ENCODE measurements around the gene TMEM127. TPM values are rescaled to one million over a fixed set of nuclear protein-coding genes. Genes with fewer than 3 reads are reported as not detected.

The TMEM127 gene, protein sequence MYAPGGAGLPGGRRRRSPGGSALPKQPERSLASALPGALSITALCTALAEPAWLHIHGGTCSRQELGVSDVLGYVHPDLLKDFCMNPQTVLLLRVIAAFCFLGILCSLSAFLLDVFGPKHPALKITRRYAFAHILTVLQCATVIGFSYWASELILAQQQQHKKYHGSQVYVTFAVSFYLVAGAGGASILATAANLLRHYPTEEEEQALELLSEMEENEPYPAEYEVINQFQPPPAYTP
- polyA plus RNA-seq (2012; ENCODE audit: insufficient read length, low read depth), result 33.5 TPM

DNA sequence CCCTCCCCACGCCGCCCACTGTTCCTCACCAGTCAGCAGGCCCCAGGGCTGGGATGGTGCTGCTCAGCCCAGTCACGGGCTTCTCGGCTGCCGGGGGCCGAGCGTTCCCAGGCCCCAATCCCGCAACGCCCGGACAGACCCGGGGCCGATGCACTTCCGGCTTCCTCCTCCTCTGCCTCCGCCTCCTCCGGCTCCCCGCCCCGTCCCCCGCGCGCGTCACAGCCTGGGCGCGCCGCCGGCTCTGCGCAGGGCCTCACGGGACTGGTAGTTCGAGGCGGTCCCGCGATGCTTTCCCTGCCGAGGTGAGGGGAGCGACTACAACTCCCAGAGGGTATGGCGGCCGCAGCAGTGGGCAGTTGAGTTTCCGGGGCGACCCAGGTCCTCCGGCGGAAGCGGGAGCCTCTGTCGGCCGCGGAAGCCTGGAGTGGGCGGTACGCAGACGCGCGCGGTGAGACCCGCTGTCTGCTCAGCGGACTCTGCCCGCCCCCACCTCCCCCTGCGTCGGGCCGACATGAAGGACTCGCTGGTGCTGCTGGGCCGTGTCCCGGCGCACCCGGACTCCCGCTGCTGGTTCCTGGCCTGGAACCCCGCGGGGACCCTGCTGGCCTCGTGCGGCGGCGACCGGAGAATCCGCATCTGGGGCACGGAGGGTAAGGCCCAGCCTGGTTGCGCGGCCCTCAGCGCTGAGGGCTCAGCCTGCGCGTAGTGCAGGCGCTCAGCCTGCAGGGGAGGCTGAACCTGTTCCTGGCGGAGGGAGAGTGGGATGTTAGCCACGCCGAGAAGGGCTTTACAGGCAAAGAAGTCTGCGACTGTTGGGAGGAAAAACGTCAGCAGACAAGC, at the start of gene TMEM127, which contains the start of gene CIAO1:
Gene TMEM127 (minus strand): TSS at position 158 of the 840 bp plus-strand sequence. CDS start 616 bp downstream, outside the sequence.
Gene CIAO1 (plus strand): TSS at position 386 of the 840 bp plus-strand sequence. CDS start 126 bp downstream, at position 512.
- TF ChIP-seq TAF1 (IDR thresholded peaks at IDR 0.05; ENCODE audit: borderline replicate concordance, insufficient read depth, low read length) (peak; percentile 69; the same call in 1 of the 2 replicates), FOXP2 (optimal IDR thresholded peaks at IDR 0.05; ENCODE audit: borderline replicate concordance, extremely low read depth, extremely low read length, insufficient read depth) (no peak), SIN3A (IDR thresholded peaks at IDR 0.05; ENCODE audit: borderline replicate concordance, insufficient read depth, low read length) (0 out of 2 replicates have a peak, but pooled peaks have one; percentile 15), POLR2AphosphoS5 (IDR thresholded peaks at IDR 0.05; ENCODE audit: low read depth, low read length) (peak; percentile 83)
- TF ChIP-seq, protein P1, sequence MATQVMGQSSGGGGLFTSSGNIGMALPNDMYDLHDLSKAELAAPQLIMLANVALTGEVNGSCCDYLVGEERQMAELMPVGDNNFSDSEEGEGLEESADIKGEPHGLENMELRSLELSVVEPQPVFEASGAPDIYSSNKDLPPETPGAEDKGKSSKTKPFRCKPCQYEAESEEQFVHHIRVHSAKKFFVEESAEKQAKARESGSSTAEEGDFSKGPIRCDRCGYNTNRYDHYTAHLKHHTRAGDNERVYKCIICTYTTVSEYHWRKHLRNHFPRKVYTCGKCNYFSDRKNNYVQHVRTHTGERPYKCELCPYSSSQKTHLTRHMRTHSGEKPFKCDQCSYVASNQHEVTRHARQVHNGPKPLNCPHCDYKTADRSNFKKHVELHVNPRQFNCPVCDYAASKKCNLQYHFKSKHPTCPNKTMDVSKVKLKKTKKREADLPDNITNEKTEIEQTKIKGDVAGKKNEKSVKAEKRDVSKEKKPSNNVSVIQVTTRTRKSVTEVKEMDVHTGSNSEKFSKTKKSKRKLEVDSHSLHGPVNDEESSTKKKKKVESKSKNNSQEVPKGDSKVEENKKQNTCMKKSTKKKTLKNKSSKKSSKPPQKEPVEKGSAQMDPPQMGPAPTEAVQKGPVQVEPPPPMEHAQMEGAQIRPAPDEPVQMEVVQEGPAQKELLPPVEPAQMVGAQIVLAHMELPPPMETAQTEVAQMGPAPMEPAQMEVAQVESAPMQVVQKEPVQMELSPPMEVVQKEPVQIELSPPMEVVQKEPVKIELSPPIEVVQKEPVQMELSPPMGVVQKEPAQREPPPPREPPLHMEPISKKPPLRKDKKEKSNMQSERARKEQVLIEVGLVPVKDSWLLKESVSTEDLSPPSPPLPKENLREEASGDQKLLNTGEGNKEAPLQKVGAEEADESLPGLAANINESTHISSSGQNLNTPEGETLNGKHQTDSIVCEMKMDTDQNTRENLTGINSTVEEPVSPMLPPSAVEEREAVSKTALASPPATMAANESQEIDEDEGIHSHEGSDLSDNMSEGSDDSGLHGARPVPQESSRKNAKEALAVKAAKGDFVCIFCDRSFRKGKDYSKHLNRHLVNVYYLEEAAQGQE (IDR thresholded peaks at IDR 0.05; ENCODE audit: insufficient read depth in 1 of 2, low read depth in 2 of 2, low read length in 2 of 2), result no peak

DNA sequence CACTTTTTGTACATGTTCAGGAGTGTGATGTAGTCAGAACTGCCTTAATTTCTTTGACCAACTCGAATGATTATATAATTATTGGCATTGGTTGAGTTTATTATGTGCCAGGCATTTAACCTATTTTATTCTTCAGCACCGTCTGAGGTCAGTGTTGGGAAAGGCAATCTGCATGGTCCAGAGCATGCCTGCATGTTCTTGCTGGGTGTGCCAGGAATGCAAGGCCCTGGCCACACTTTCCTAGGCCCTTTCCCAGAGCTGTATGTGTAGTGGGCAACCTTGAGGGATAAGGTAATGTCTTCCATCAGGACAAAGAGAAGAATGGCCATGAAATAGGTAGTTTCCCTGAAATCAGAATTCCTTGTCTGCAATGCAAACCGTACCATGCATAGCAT, 49.2 kb upstream of the TMEM127 start:
- TF ChIP-seq FOXP2 (optimal IDR thresholded peaks at IDR 0.05; ENCODE audit: borderline replicate concordance, extremely low read depth, extremely low read length, insufficient read depth), result no peak
- TF ChIP-seq TAF1 (IDR thresholded peaks at IDR 0.05; ENCODE audit: borderline replicate concordance, insufficient read depth, low read length), result no peak
- TF ChIP-seq, protein P1 (IDR thresholded peaks at IDR 0.05; ENCODE audit: insufficient read depth in 1 of 2, low read depth in 2 of 2, low read length in 2 of 2), result no peak
- TF ChIP-seq POLR2AphosphoS5 (IDR thresholded peaks at IDR 0.05; ENCODE audit: low read depth, low read length), result no peak
- TF ChIP-seq SIN3A (IDR thresholded peaks at IDR 0.05; ENCODE audit: borderline replicate concordance, insufficient read depth, low read length), result no peak

DNA sequence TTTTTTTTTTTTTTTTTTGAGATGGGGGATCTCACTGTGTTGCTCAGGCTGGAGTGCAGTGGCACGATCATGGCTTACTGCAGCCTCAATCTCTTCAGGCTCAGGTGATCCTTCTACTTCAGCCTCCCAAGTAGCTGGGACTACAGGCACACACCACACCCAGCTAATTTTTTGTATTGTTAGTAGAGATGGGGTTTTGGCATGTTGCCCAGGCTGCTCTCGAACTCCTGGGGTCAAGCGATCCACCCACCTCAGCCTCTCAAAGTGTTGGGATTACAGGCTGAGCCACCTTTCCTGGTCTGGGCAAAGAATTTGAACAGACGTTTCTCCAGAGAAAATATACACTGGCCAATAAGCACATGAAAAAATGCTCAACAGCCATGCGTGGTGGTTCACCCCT, 42.5 kb upstream of the TMEM127 start:
- no peak for TF ChIP-seq FOXP2 (optimal IDR thresholded peaks at IDR 0.05; ENCODE audit: borderline replicate concordance, extremely low read depth, extremely low read length, insufficient read depth)
- TF ChIP-seq POLR2AphosphoS5 (IDR thresholded peaks at IDR 0.05; ENCODE audit: low read depth, low read length), result no peak
- TF ChIP-seq TAF1 (IDR thresholded peaks at IDR 0.05; ENCODE audit: borderline replicate concordance, insufficient read depth, low read length), result no peak
- TF ChIP-seq, protein P1 (IDR thresholded peaks at IDR 0.05; ENCODE audit: insufficient read depth in 1 of 2, low read depth in 2 of 2, low read length in 2 of 2), result no peak
- no peak for TF ChIP-seq SIN3A (IDR thresholded peaks at IDR 0.05; ENCODE audit: borderline replicate concordance, insufficient read depth, low read length)

DNA sequence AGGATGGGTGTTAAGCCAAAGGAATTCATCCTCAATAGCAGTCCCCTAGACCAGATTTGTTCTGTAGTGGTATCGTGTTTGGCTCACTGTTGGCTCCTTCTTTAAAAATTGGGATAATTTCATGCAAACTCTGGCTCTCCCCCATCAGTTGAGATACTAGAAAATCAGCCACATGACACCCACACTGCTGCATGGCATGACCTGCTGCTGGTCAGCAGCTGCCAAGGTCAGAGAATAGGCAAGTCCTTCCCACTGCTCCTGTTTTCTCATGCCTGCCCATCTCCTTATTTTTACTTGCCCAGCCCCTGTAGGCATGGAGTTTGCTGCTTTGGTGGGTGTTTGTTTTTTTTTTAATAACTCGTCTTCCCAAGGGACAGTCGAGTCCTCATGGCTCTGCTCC, 40.6 kb upstream of the TMEM127 start:
- TF ChIP-seq FOXP2 (optimal IDR thresholded peaks at IDR 0.05; ENCODE audit: borderline replicate concordance, extremely low read depth, extremely low read length, insufficient read depth) (no peak), SIN3A (IDR thresholded peaks at IDR 0.05; ENCODE audit: borderline replicate concordance, insufficient read depth, low read length) (no peak), TAF1 (IDR thresholded peaks at IDR 0.05; ENCODE audit: borderline replicate concordance, insufficient read depth, low read length) (no peak), POLR2AphosphoS5 (IDR thresholded peaks at IDR 0.05; ENCODE audit: low read depth, low read length) (no peak)
- TF ChIP-seq, protein P1 (IDR thresholded peaks at IDR 0.05; ENCODE audit: insufficient read depth in 1 of 2, low read depth in 2 of 2, low read length in 2 of 2), result no peak

Measured in PFSK-1 (cell line).